Activated CD4-positive, alpha-beta T cell treated with anti-CD3 and anti-CD28 coated beads, Interleukin-2, amount 50 U/mL, for 48 hours (primary cell): ENCODE measurements around the gene GALNT18.

Experiments used
- DNase-seq, 2 experiments: peaks; one replicate each; pipeline ENCODE4 v3.0.0-alpha.2; 2020

Gene GALNT18

DNA sequence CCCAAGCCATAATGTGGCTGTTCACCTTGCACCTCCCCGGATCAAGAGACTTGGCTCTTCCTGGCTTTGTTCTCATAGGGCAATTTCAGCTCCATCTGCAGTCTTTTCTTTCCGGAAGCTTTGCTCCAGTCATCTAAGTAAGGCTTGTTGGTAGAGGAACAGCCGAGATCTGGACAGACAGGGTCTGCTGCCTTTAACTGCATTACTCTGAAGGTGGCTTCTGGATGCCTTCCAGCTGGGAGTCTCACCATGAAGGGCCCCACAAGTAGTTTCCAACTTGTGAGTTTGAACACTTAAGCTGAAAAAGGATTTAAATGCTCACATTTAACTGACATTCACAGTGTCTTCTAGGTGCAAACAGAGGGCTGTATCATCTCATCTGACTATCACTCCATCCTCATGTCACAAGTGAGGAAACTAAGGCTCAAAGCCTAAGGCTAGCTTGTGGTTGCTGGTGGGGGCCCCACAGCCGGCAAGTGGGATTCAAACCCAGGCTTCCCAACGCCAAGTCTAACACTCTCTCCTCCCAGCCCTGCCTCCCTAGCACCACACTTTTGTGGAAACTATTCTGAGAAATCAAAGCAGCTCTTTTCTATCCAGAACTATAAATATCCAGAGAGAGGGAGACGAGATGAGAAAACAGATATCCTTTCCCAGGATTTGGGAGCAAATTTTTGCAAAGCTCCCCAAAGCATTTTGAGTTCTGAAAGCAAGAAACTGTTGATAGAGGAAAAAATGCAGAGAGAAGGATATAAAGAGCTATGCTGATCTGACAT lies 58.4 kb downstream of the GALNT18 start:
- no peak for DNase-seq

DNA sequence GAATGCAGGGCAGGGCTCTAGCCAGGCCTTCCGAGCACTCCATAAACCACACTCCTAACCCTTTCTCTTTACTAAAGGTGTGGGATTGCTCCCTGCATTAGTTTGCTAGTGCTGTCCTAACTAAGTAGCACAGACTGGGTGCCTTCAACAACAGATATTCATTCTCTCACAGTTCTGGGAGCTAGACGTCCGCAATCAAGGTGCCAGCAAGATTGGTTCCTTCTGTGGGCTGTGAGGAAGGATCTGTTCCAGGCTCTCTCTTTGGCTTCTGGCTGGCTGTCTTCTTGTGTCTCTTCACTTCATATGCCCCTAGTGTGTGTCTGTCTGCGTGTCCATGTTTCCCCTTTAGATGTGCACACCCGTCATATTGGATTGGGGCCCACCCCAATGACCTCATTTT lies 59.8 kb downstream of the GALNT18 start:
- DNase-seq, result no peak

DNA sequence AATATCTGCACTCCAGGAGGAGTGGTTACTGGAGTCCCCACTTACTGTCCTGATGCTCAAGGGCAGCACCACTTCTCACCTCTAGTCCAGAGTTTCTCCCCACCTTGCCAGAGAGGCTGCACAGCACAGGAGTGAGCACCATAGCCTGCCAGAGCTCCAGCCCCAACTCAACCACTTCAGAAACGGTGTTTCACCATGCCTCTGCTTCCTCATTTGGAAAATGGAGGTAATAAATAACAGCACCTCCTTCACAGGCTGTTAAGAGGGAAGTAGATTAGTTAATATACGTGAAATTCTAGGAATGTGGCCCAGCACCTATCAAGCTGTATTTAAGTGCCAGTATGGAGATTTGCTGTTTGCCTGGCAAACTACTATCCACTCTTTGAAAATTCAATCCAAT lies 63.0 kb downstream of the GALNT18 start:
- DNase-seq, result no peak

DNA sequence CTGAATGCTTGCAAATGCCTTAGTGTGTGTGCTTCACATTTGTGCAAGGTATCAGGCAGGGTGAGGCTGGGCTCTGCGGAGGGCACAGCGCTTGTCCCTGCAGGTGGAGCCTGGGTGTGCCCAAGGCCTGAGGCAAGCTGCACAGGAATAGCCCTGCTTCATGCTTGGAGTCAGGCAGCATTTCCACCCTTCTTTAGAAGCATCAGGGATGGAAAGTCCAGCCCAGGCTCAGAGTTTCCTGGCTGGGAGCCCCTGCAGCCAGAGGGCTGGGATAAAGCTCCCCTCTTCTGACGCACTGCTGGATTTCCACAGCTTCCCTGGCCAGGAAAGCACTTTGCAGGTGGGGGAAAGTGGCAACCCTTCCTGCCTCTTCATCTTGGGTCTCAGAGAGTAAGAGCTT lies 63.4 kb downstream of the GALNT18 start:
- no peak for DNase-seq

DNA sequence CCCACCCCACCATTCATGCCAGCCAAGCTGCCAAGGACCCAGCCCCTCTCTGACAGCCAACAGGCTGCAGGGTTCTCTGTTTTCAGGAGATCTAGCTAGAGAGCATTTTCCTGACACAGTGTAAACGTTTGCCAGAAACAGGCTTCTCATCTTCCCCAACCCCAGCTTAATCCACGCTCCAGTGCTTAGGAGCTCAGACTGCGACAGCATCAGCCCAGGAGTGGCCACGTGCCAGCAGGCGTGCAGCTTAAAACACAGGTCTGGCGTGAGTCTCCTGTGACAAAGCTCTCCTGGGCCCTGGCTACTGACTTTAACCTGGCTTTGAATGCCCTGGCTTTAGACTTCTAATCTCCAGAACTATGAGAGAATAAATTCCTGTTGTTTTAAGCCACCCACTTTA lies 66.6 kb downstream of the GALNT18 start:
- DNase-seq, result no peak

DNA sequence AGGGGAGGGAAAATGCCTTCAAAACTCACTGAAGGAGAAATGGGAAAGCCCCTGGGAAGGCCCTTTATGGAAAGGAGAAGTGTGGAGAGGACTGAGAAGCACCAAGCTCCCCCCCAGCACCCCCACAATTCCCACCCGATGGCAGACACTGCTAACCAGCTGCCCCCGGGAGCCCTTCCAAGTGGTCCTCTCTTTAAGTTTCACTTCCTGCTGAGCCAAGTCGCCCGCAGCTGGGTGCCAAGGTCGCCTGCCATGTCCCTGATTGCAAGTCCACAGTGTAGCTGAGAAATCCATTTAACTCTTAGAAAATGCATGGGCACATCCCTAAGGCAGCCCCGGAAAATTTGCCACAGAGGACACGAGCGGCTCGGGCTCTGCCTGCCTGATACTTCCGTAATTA lies 68.2 kb downstream of the GALNT18 start:
- DNase-seq, result no peak

DNA sequence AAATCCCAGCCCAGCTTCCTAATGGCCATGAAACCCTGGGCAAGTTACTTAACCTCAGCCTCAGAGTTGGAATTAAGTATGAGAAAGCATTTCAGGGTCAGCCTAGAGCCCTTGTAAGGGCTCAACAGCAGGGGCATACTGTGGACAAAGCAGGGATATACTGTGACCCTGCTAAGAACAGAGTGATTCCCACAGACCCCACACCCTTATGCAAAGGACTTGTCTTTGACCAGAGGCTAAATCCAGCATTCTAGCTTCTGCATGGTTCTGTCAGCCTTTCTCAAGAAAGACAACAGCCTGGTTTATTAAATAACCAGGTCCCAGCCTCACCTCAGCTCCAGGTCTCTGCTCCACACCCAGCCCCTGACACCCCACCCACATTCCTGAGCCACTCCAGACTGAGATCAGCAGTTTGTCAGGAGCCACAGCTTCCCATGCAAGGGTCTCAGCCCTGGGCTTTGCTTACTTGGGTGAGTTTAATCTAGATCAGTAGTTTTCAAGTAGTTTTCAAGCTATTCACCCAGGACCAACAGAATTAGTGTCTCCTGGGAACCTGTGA lies 69.2 kb downstream of the GALNT18 start:
- no peak for DNase-seq

DNA sequence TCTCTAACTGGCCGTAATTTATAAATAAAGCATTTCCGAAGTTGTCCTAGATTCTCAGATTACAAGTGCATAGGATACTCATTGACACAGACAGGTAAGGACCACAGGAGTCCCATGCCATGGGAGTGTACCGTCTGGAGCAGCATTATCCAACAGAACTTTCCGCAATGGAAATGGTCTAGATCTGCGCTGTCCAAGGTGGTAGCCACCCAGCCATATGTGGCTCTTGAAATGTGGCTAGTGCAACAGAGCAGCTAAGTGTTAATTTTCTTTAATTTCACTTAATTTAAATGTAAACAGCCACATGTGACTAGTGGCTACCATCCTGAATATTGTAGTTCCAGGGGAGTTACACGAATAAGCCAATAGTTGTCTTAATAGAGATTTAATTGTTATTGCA lies 71.3 kb downstream of the GALNT18 start:
- no peak for DNase-seq

DNA sequence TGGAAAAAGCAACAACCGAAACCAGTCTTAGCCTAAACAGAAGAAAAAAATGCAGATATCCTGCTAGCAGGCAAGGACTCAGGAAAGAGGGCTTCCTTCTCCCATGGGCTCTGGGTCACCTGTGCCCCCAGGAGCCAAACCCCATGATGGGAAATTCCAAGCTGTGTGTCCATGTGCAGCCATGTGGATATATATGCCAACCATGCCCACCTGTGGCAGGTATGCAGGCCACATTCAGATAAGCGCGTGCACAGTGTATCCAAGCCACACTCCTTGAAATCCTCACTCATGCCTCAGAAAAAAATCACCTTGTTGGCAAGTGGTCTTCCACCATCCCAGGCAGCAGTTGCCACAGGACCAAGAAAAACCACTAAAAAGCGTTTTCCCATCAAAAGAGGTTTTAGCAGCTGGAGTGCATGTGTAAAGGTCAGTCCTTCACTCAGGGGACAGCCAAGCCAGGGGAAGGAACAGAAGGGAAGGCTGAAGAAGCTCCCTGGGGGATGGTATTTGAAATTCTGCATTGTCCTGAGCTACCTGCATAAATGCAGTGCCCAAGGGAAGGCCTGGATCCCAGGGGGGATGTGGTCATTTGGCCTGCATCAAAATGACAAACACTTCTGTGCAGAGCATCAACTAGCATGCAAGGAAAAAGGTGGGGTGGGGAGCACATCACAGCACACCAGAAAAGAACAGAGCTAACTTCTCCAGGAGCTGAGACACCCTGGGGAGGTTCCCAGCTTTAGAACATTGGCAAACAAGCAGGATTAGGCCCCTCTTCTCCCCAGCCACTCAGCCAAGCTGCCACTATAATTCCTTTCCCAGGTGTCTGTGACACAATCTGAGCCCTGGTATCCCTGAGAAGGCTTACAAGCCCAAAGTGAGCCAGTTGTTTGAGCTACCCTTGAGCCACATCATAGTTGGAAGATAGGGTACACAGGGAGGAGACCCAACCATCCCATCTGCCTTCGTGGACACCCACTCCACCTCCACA lies 76.2 kb downstream of the GALNT18 start:
- DNase-seq, result no peak

DNA sequence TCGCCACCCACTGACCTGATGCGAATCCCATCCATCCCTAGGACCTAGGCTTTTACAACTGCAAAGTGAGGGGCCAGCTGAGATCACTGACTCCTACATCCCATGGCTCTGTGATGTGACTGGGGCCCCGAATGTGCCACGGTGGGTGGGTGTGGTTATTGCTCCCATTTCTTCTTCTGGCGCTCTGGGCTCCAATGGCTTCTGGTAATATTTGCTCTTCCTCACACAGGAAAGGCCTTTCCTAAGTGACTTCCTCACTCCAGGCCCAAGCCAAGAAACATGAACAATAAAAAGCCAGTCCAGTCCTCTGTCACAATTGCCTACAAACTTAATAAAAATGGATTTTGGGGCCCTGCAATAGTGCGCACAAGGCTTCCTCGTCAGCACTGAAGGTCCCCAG lies 78.1 kb downstream of the GALNT18 start:
- DNase-seq, result no peak

DNA sequence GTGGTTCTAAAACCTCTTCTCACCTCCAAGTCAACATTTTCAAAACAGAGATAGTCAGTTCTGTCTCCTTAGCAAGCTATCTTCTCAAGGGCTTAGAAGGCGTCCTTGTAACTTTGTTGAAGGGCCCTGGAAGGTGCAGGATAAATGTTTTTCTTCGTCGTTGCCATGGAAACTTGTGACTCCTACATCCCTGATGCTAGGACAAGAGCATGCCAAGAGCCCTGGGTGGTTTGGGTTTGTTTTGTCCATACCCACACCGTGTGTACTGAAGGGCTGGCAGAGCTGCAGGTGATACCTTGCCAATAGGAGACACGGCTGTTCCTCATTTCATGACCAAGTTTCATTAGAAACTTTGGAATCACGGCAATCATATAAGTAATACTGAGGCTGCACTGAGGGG lies 81.6 kb downstream of the GALNT18 start:
- no peak for DNase-seq

DNA sequence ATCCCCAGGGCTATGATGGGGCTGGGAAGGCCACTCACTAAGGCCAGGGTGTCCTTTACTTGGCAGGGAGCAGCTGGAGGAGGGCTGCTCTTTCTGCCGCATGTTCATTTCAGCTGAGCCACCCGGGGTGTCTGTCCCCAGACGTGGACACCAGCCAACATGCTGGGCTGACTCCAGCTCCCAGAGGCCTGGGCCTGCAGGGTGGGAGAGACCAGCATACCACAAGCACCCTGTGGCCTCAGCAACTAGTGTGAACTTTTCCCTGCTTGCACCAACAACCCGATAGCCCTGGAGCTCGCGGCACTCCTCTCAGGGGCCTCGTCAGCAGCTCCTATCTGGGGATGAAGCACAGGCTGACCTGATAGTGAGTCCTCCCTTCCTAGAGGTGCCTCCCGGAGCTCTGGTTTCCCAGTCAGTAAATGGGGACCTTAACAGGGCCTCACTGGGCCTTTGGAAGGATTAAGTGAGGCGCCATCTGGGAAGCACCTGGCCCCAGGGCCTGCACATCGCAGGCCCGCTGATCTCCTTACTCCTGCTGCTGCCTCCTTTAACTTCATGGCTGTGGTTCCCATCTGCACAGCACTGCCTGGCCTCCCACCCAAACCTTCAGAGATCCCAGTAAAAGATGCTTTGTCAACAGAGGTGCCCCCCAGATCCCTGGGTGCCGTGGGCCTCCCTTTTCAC lies 83.4 kb downstream of the GALNT18 start:
- DNase-seq, result no peak

DNA sequence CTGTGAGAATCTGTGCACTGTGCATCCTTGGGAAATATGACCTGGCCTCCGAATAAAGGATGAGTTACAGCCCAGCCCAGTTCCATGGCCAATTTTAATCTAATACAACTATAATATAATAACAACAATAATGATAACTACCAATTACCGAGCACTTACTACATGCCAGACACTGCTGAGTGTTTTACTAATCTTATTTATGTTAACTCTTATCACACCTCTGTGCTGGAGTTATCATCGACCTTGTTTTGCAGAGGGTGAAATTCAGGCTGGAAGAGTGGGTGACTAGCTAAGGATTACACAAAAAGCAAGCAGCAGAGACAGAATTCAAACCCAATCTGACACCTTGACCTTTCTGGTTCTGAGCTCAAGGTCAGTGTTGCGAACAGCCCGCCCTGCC lies 83.9 kb downstream of the GALNT18 start:
- no peak for DNase-seq

DNA sequence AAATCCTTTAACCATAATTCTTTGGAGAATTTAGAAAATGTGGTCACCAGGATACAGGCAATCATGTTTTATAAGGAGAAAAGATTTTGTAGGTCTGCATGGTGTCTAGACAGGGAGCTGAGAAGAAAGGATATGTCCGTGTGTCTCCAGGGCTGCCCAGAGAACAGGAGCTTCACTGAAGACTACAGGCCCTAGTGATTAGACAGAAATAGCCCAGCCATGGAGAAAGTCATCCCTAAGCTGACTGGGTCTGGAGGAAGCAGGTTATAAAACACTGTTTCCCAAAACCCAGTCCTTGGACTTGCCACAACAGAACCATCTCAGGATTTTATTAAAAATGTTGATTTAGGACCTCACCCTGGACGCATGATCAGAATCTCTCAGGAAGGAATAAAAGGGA lies 84.4 kb downstream of the GALNT18 start:
- no peak for DNase-seq

DNA sequence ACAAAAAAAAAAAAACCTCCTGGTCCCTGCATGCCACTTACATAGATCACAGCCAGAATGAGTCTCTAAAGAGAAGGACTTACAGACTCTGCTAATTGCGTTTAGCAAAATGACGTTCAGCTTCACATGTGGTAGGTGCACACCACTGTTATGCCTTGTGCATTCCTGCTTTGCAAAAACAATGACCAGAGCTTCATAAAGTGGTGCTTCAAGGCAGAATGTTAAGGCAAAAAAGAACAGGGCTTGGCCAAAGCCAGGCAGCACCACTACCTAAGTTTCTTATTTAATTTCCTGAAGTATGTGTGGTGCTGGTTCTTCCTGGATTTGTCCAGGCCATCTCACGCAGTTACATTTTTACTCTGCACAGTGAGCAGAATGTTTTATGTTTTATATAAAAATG lies 85.2 kb downstream of the GALNT18 start:
- no peak for DNase-seq

DNA sequence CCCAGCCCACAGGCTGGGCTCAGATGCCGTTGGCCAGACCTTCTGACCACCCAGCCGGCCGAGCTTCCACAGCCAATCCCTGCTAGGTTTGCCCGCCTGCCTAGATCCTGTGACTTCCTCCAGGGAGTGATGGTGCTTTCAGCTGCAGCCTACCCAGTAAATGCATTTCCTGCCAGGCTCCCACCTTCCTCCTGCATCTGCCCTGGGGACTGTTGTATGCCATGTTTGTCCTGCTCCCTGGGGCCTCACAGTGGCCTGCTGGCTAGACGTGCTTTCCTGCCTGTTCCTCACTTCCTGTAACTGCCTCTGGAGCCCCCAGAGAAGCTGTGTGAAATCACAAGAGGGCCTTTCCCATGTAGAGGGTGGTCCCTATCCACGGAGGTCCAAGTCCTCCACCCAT lies 86.2 kb downstream of the GALNT18 start:
- no peak for DNase-seq

DNA sequence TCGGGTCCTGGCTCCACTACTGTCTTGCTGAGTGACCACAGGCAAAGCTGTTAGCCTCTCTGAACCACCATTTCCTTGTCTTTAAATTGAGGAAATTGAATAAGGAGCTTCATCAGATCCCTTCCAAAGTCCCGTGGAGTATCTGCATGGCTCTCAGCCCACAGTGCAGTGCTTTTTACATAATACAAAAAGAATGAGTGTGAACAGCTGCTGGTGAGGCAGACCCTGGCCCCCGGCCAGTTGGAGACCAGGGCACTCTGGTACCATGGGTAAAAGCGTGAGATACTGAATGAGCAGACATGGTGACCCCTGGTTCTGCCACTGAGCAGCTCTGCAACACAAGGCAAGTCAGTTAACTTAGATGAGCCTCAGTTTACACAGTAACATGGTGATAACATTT lies 86.8 kb downstream of the GALNT18 start:
- no peak for DNase-seq

DNA sequence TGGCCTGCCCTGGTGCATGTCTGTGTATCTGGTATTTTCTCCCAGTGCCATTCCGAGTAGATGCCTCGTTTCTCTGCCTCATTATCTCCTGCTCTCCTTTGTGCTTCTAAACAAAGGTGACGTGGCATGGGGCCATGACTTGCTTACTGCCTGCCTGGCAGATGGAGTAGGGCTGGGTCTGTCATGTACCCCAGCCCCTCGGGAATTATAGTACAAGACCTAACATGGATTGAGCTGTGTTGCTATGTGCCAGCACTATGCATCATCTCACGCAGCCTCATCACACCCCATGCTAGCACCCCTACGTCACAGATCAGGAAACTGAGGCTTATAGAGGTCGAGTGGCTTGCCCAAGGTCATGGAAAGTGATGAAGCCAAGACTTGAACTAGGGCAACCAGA lies 88.1 kb downstream of the GALNT18 start:
- no peak for DNase-seq

DNA sequence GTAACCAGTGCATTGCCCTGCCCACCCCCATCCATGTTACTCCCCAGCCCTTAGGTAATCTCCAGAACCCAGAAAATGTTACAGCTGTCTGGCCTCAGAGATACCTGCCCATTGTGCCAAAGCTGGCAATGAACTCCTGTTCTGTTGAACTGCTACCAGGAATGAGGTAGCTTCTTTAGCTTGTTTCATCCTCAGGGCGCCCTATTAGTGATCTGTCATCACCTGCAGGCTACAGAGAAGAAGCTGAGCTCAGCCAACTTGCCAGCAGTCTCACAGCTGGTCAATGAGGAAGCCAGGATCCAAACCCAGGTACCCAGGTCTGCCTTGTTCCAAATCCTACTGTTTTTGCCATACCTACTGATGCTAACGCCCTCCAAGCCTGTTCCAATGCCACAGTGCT lies 88.7 kb downstream of the GALNT18 start:
- DNase-seq, result no peak

DNA sequence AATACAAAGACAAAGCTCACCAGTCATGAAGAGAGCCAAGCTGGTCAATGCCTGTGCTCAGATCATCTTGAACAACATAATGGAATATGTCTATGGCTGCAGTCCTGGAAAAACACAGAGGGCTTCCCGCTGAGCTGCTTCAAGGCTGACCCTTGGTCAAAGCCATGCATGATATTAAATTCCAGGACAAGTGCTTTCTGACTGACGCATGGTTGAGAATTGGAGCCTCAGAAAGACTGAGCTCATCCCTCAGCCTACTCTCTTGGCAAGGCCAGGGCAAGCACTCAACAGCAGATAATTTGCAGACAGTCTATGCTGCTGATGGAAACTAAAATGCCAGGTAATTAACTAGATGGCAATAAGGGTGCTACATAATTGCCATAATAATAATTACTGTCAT lies 89.2 kb downstream of the GALNT18 start:
- no peak for DNase-seq

DNA sequence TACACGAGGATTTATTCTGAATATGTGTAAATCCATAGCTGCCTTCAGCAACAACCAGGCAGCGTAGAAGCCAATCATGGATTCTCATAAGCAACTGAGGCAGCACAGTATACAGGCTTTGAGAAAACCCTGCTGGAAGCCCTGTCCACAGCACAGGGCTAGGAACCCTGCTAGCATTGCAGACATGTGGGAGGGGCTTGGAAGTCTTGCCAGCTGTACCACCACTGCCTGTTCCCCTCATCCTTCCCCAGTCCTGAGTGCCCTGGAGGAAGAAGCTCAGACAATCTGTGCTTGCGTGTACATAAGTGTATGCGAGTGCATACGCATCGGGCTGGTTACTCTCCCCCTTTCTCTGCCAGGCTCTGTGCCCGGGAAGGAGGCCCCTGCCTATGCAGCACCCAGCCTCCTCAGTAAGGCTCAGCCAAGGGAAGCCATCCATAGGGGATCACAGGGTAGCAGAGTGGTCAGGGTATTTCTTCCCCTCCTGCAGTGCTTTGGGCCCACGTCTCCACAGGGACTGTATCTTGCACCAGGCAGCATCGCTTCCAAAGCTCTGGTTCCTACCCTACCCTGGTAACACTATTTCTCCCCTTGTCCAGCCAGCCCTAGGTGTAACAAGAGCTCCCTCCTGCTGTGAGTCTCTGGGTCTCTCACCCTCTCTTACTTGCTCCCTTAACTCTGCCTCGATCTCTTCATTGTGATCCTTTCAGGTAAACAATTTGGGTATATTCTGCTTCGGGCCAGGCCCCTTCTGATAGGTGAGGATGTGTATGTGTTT lies 90.5 kb downstream of the GALNT18 start:
- no peak for DNase-seq

DNA sequence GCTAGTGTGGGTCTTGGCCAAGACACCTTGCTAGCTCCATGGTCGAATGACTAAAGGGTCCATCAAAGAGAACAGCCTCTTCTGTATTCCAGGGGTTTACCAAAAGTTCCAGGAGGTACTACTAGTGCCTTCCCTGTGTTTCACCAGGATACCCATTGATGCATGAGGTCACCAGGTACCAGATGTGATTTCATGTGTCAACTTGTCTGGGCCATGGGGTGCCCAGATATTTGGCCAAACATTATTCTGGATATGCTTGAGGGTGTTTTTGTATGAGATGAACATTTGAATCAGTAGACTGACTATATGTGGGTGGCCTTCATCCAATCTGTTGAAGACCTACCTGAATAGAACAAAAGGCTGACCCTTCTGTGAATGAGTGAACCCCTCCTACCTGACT lies 92.8 kb downstream of the GALNT18 start:
- DNase-seq, result no peak
